Adrenal gland (tissue), 5 donors: ENCODE measurements around the gene EPSTI1.

Source experiments
- CTCF ChIP-seq, 6 experiments: fragments of 450-650 bp in 4 of 6; fragments of 200-600 bp in 2 of 6; sonication (generic) in 1 of 6; IDR thresholded peaks; 1 replicate in 5 of 6; 2 replicates in 1 of 6; pipeline versions ENCODE4 v1.5.1 to v1.8.0; 2016 to 2021; ENCODE audit warnings: antibody characterized with exemption in 6 of 6, mild to moderate bottlenecking in 2 of 6, moderate library complexity in 1 of 6
- POLR2A ChIP-seq, 2 donors: fragments of 450-650 bp; IDR thresholded peaks; one replicate each; pipeline ENCODE4 v1.6.1; 2017; ENCODE audit warnings: antibody characterized with exemption in 2 of 2, mild to moderate bottlenecking in 2 of 2, moderate library complexity in 1 of 2
- donor health status: DM: no; HTN: no; CAD: no.

- TF ChIP-seq POLR2A (IDR thresholded peaks at IDR 0.05) (no peak), CTCF (IDR thresholded peaks at IDR 0.05) (no peak)
Observed at GRCh38 chr13:43030548-43030947, 38.5 kb upstream of the EPSTI1 start.
